Measurements from ENCODE around the gene FAM110D.

Gene FAM110D

DNA sequence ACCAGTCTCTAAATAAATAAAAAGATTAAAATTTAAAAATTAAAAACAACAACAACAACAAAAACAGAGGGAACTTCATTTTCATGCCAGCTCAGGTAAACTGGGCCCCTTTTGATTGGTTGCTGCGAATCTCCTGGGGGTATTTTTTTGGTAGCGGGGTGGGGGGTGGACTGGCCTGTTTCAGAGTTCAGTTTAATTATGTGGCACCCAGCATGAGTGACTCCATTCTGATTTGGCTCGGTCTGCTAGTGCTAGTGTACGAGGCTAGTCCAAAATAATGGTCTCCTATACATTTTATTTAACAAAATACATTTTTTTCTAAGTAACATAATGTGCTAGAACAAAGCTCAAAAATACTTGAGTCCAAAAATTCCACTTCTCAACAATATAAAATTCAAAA is 29.1 kb upstream of the FAM110D start:
- DNase-seq (ENCODE audit: low read depth): no peak

DNA sequence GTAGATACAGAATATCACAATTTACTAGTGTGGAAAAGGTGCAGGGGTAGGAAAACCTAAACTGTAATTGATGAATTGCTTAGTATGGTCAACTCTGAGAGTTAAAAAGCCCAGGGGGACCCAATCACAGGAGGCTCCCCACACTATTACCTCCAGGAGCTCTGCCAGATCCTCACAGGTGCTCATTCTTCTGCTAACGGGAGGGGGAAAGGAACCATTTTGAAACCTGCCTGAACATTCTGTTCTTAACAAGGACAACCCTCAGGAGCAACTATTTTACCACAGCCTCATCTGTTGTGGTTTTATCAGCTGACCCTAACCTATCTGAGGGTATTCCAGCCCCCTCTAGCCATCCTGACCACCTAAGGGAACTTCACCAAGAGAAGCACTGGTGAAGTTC is 28.2 kb upstream of the FAM110D start:
- DNase-seq (ENCODE audit: low read depth): no peak

DNA sequence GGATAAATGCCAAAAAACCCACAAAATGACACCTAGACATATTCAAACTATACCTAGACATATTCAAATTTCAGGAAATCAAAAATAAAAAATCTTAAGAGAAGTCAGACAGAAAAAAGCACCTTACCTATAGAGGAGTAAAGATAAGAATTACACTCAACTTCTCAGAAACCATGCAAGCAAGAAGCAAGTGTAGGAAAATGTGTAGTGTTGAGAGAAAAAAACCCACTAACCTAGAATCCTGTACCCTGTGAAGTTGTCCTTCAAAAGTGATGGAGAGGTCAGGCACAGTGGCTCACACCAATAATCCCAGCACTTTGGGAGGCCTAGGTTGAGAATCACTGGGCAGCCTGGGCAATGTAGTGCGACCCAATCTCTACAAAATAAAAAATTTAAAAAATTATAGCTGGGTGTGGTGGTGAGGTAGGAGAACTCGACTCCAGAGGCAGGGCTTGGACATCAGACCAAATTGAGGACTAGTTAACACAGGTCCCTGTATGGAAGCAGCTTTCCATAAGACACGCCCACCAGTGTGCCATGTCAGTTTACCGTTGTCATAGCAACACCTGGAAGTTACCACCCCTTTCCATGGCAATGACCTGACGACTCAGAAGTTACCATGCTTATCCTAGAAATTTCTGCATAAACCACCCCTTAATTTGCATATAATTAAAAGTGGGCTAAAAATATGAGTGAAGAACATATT is 26.6 kb upstream of the FAM110D start:
- no peak for DNase-seq (ENCODE audit: low read depth)

DNA sequence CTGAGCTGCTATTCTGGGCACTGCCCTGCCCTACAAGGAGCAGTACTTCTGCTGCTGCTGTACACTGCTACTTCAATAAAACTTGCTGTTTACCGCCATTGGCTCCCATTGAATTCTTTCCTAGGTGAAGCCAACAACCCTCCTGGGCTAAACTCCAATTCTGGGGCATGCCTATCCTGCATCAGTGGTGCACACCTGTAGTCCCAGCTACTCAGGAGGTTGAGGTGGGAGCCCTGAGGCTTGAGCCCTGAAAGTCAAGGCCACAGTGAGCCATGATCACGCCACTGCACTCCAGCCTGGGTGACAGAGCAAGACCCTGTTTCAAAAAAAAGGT is 26.1 kb upstream of the FAM110D start:
- DNase-seq (ENCODE audit: low read depth): no peak

DNA sequence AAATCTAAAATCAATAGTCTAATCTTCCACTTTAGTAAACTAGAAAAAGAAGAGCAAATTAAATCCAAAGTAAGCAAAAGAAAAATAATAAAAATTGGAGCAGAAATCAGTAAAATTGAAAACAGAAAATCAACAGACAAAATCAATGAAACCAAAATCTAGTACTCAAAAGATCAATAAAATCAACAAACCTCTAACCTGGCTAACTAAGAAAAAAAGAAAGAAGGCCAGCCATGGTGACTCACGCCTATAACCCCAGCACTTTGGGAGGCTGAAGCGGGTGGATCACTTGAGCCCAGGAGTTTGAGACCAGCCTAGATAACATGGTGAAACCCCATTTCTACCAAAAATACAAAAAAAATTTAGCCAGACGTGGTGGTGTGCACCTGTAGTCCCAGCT is 24.4 kb upstream of the FAM110D start:
- no peak for DNase-seq (ENCODE audit: low read depth)

DNA sequence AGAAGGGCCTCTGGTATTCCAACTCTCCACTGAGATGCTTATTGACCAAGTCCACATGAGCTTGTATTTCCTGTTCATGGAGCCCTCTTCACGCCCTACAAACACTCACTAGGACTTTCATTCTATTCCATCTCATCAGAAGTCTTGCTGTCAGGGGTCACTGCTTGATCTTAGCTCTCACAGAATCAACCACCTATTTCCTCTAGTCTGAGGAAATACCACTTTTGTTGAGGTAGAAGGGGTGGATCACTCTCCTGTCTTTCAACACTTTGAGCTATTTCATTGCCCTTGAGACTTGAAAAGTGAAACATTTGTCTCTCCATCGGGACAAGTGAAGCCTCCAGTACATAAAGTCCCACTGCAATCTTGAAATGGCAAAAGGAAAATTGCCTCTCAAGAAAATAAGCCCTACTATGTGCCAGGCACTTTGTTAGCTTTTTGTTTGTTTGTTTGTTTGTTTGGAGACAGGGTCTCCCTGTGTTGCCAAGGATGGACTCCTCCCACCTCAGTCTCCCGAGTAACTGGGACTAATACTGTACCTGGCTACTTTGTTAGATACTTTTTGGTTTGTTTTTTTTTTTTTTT is 19.8 kb upstream of the FAM110D start:
- DNase-seq (ENCODE audit: low read depth): no peak

DNA sequence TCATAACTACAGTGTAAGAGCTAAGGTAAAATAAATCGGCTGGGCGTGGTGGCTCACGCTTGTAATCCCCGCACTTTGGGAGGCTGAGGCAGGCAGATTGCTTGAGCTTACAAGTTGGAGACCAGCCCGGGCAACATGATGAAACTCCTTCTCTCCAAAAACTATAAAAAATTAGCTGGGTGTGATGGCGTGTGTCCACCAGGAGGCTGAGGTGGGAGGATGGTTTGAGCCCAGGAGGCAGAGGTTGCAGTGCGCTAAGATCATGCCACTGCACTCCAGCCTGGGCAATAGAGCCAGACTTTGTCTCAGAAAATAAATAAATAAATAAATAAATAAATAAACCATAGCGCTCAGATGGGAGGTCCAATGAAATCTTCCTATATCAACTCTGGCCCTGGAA is 16.7 kb upstream of the FAM110D start:
- no peak for DNase-seq (ENCODE audit: low read depth)

DNA sequence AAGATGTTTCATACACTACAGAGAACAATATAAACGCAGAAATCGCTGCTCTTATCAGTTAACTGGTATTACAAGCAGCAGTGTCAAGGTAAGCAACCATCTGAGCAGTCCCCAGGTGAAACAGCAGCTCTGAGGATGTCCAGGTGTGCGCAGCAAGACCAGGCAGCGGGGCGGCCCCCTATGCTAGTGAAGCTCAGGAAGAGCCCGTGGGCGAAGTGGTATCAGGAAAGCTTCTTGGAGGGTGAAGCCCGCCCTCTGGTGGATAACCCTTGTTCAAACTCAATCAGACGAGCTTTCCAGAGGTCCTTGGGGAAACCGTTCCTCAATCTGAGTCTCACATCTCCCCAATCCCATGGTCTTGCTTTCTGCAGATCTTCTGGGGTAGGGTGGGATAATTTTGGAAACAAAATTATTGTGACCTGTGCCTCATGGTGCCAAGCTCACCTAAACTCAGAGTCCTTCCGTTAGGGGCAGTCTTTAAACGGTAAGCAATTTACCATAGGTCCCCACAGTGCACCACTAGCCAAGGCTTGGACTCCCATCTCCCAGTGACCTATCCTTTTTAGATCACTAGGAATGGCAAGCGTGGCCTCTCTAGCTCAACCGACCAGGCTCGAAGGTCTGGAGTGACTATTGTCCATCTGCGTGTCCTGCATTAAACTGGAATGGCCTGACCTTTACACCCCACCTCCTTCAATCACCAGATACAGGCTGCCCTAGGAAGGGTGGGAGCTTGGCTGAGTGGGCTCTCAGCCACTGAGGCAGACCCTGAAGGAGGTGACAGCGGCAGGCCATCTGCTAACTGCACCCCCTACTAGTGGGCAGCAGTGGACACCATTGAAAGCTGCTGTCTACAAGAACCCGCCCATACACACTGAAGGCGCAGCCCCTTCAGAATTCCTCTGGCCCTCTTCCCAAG is 13.6 kb upstream of the FAM110D start:
- peak; percentile 60 for DNase-seq (ENCODE audit: low read depth)

DNA sequence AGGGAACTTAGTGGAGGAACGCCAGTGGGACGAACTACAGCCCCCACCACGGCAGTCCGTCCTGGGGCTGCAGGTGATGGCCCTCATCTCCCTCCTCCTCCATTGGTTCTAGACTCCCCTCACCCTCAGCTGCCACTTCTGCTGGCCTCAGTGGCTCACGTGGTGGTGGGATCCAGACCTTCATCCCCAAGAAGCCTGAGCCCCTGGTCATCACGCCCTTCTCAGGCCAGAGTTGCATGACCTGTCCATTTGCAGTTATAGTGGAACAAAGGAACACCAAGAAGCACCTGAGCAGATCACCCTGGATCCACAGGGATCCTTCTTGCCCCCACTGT is 13.0 kb upstream of the FAM110D start:
- DNase-seq (ENCODE audit: low read depth): no peak

DNA sequence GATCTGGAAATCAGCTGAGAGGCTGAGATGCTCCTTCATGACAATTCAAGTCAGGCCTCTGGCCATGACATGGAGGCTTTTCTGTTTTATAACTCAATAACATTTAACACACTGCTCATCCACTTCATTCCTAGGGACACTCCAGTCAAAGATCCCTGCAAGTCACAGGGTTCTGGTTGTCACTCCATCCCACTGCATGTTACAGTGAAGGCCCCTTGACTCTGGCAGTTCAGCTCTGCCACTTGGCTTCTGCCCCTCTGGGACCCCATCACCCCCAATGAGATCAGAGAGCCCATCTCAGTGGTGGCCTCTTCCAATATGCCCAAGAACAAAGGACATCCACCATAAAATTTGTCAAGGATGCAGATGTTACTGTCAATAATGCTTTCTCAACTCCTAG is 10.0 kb upstream of the FAM110D start:
- no peak for DNase-seq (ENCODE audit: low read depth)

DNA sequence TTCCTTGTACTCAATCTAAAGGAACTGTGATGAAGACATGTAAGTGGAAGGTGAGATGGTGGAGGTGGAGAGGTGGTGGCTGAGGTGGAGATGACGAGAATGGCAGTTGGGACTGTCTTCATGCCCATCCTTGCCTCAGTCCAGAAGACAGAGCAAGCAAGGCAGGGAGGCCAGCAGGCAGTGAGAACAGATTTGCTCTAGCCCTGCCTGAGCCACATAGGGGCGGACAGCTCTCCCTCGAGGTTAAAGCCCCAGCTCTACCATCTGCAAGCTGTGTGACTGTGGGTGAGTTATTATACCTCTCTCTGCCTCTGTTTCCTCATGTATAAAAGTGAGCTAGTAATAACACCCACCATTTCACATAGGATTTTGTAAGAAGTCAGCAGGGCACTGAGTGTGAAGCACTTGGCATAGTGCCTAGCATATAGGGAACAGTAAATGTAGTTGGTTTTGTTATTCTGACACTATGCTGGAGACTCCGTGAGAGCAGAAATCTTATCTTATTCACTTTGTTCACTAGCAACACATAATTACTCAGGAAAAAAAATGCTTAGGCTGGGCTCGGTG is 4.8 kb upstream of the FAM110D start:
- DNase-seq (ENCODE audit: low read depth): no peak

DNA sequence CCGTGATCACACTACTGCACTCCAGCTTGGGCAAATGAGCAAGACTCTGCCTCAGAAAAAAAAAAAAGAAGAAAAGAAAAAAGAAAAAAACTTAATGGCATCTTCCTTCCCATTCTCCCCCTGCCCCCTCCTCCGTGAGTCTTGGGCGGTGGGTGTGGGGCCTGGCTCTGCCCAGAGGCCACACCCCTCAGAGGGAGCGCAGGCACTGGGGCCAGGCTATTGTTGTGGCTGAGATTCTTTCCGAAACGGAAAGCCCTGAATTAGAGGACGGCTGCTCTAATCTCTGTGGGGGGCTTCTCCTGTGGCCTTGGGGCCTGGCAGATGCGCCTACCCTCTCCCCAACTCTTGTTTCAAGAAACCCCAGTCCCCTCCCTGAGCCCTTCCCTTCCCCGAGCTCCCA is 4.1 kb upstream of the FAM110D start:
- DNase-seq (ENCODE audit: low read depth): no peak

DNA sequence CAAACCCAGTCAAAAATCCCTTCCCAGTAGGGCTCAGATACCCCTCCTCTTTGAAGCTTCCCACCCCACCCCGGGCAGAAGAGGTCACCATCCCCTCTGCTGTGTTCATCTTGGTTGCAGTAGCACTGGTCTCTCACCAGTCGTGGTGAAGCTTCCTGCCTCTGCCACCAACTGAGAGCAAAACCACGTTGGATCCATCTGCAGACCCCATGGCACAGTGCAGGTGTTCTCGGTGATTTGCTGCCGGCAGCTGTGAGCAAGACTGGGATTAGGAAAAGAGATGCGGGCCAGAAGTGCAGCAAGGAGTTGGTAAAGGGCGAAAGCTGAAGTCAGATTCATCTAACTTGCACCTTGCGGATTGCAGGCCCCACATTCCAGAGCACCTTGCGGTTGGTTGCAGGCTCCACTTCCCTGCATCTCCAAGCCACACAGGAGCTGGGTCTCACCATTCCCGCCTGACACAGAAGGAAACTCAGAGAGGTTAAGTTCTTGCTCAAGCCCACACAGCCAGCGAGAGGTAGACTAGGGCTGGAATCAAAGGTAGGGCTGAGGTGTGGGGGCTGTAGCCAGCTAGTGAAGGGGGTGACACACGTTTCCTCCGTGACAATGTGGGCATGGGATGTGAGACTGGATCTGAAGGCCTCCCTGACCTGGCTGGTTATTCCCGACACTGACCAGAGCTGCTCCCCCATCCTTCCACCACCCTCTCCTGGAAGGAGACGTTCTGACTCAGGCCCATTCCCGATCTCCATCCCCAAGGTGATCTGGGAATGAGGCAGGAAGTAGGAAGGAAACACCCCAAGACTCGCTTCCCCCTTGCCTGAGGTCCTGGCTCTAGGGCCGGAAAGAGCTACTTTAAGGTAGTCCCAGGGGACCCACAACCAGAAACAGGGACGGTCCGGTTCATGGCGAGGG is 3.3 kb upstream of the FAM110D start:
- no peak for DNase-seq (ENCODE audit: low read depth)

DNA sequence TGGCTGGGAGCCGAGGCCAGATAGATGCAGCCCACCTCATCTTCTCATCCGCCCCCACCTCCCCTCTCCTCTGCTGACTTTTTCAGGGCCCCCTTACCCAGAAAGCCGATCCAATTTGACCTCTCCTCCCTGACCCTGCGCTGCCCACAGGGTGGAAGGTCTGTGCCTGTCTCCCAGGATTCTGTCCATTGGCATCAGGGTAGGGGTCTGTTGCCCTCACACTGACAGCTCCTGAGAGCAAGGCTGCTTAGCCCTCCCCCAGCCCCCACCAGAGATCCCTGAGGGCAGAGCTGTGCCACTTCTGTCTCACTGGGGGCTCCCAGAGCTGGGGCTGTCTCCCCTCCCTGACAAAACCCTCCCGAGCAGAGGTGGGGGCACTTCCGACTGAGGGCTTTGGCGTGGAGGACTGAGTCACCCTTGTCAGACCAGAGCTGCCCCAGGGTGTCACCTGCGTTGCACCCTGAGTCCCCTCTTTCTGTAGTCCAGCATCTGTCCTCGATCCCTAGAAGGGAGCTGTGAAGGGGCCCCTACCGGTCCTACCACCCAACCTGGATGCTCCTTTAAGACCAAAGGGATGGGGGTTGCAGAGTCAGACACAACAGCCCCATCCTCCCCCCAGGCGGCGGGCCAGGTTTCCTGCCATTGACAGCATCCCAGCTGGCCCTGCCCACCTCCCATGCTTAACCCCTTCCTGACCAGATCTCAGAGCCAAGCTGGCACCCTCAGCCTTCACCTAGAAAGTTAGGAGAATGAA is 2.4 kb upstream of the FAM110D start:
- no peak for DNase-seq (ENCODE audit: low read depth)

DNA sequence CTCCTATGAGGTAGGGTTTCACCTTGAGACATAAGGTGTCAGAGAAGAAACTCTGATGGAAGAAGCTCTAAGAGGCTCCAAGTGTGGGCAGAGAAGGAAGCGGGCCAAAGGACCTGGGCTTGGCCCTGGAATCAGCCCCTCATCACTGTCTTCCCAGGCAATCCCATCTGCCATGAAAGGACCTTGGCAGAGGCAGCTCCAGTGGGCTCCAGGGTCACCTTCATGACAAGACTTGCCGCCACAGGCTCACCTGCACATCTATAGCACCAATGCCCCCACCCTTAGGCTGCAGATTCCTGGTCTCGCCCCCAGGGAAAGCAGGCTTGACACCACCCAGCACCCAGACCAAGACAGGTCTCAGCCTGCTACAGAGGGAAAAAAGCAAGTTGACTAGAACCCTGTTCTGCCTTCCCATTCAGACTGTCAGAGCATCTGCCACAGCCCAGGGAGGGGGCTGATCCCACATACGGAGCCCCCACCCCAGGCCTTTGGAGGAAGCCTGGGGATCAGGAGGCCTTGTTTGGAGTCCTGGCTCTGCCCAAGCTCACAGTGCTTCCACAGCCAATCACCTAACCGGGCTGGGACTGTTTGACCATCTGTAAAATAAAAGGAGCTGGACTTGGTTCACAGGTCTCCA is 490 bp upstream of the FAM110D start:
- DNase-seq (ENCODE audit: low read depth): no peak

DNA sequence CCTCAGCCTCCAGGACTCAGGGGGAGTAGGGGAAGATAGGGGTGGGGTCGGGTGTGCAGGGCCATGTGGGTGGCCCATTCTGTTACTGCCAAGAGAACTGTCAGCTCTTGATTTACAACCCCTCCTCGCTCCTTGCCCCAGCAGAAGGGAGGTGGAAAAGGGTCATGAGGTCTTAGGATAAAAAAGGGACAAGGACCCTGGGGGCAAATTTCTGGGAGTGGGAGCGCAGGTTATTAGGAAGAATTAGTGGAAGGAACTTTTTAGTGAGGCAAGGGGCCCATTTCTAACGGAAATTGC is 812 bp downstream of the FAM110D start:
- no peak for DNase-seq (ENCODE audit: low read depth)

DNA sequence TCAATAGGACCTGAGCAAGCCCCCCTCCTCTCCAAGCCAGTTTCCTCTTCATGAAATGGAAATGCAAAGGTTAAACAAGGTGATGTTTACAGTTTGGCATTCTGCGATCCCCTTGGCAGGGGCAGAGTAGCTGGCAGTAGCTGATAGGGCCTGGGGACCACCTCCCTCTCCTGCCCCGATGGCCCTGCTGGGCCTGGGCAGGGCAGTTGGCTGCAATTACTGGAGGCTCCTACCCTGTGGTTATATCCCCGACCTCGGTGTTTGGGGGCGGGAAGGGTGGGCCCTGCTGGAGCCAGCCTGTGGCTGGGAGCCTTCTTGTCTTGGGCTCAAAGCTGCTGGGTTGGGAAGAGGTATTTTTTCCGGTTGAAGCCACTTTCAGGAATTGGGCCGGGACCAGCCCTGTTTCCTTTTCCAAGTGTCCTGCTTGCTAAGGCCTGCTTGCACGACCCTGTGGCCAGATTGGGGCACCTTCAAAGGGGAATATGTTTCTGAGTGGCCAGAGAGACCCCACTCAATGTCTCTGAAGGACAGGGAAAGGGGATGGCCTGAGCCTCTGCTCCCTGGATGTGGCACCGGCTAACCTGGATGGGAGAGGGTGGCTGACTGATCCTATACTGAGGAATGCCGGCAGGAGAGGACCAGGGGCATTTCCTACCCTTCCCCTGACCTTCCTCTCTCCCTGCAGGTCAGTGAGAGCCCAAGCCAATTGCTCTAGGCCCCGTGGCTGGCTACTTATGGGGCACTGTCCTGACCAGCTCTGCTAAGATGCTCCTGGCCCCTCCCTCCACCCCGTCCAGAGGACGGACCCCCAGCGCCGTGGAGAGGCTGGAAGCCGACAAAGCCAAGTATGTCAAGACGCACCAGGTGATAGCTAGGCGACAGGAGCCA is 1.9 kb downstream of the FAM110D start:
- DNase-seq (ENCODE audit: low read depth): no peak

DNA sequence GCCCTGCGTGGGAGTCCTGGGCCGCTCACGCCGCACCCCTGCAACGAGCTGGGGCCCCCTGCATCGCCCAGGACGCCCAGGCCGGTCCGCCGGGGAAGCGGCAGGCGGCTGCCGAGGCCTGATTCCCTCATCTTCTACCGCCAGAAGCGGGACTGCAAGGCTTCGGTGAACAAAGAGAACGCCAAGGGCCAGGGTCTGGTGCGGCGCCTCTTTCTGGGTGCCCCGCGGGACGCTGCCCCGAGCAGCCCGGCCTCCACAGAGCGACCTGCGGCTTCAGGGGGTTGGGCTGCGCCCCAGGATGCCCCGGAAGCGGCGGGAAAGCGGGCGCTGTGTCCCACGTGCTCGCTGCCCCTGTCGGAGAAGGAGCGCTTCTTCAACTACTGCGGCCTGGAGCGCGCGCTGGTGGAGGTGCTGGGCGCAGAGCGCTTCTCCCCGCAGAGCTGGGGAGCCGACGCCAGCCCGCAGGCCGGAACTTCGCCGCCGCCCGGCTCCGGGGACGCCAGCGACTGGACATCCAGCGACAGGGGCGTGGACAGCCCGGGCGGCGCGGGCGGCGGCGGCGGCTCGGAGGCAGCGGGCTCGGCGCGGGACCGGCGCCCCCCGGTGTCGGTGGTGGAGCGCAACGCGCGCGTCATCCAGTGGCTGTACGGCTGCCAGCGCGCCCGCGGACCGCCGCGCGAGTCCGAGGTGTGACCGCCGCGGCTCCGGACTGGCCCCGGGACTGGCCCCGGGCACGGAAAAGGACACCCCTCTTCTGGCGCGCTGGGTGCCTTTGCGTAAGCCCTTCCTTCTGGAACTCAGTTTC is 2.7 kb downstream of the FAM110D start:
- peak; percentile 63 for DNase-seq (ENCODE audit: low read depth)

DNA sequence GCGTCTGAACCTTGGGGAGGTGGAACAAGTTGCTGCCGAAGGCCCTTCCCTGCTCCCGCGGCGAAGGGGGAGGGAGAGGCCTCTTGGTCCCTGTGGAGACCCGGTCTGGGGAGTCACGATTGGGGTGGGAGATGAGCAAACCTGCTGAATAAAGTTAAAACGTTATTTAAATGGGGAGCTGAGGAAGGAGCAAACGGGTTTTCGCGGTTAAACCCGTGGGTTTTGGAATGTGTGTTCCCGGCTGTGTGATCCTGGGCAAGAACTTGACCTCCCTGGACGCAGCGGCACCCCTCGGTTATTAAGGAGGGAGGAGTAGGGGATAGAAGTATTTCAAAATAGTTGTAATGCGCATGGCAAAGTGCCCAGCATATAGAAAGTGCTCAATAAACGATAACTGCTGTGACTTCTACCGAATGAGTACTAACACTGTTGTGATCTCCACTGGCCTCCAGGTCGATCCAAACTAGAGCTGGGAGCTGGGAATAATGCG is 3.4 kb downstream of the FAM110D start:
- DNase-seq (ENCODE audit: low read depth): no peak

Data from CMK (cell line).